Measurements from ENCODE around the gene OR51V1. TPM values are rescaled to one million over a fixed set of nuclear protein-coding genes. Genes with fewer than 3 reads are reported as not detected.

The OR51V1 gene
- total and polyA plus RNA-seq, 2 donors (not counting 1 experiment from before 2014, with no cell fraction given), result not detected

- POLR2A ChIA-PET, result no interaction called here
- H3K4me1 ChIP-seq (ENCODE audit: control insufficient read depth in 2 of 2, insufficient read depth in 2 of 2, low read length in 2 of 2), result no peaks in the 10 kb centered on the region
- no peak overlapping the region for H3K4me3 ChIP-seq (ENCODE audit: control extremely low read depth in 1 of 5, extremely low read depth in 1 of 5, insufficient read depth in 1 of 5, low read depth in 2 of 5, low read length in 4 of 5)
- no peaks in the 10 kb centered on the region for H3K79me2 ChIP-seq (ENCODE audit: control insufficient read depth, insufficient read depth, low read length)
- DNase-seq, result no peak
- intact Hi-C loops (cut with micrococcal nuclease), result no loop called here
- Mint-ChIP-seq H3K27me3 (peaks cover 6% of the 10 kb centered on the region), H3K4me1 (no peaks in the 10 kb centered on the region), H3K9me3 (ENCODE audit: insufficient read depth) (no peaks in the 10 kb centered on the region), H3K27ac (no peak overlapping the region), H3K4me3 (no peak overlapping the region)
- H3K4me2 ChIP-seq (replicated peaks; ENCODE audit: low read depth, low read length, poor library complexity, severe bottlenecking), result no peak overlapping the region
- no peak overlapping the region for H3K9ac ChIP-seq (ENCODE audit: low read length)
- H3K27me3 ChIP-seq (replicated peaks in 1 of 4; ENCODE audit: control extremely low read depth in 1 of 4, control insufficient read depth in 3 of 4, insufficient read depth in 4 of 4, low read length in 3 of 4), result no peaks in the 10 kb centered on the region
- TF ChIP-seq CTCF (IDR thresholded peaks at IDR 0.05) (no peak), EZH2 (IDR thresholded peaks at IDR 0.05; ENCODE audit: borderline replicate concordance, insufficient read depth, low read depth, low read length, poor library complexity, severe bottlenecking) (no peak)
- H3K9me3 ChIP-seq (ENCODE audit: control extremely low read depth in 1 of 3, control insufficient read depth in 2 of 3, insufficient read depth in 1 of 3, low read length in 2 of 3), result no peaks in the 10 kb centered on the region
- H3K36me3 ChIP-seq (replicated peaks in 1 of 2; ENCODE audit: control extremely low read depth in 1 of 2, control insufficient read depth in 1 of 2, extremely low read depth in 1 of 2, insufficient read depth in 2 of 2, low read length in 1 of 2), result no peaks in the 10 kb centered on the region
- no peak for ATAC-seq (ENCODE audit: low read depth)
- no peaks in the 10 kb centered on the region for H4K20me1 ChIP-seq (ENCODE audit: control insufficient read depth, insufficient read depth, low read length, poor library complexity, severe bottlenecking)
- CTCF ChIA-PET, result no interaction called here
- no peak overlapping the region for H2AFZ ChIP-seq (ENCODE audit: insufficient read depth, low read depth, low read length, poor library complexity, severe bottlenecking)
- WGBS (ENCODE audit: insufficient coverage), result no CpG with 5 or more reads among the region's 1 CpG
- H3K27ac ChIP-seq (ENCODE audit: low read length in 2 of 2), result no peak overlapping the region
These were observed 27.2 kb upstream of the OR51V1 start for GRCh38 chr11:5227681-5228080.

DNA sequence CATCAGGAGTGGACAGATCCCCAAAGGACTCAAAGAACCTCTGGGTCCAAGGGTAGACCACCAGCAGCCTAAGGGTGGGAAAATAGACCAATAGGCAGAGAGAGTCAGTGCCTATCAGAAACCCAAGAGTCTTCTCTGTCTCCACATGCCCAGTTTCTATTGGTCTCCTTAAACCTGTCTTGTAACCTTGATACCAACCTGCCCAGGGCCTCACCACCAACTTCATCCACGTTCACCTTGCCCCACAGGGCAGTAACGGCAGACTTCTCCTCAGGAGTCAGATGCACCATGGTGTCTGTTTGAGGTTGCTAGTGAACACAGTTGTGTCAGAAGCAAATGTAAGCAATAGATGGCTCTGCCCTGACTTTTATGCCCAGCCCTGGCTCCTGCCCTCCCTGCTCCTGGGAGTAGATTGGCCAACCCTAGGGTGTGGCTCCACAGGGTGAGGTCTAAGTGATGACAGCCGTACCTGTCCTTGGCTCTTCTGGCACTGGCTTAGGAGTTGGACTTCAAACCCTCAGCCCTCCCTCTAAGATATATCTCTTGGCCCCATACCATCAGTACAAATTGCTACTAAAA is 26.3 kb upstream of the OR51V1 start, which contains the start of gene HBB:
Gene HBB (minus strand): TSS at position 340 of the 579 bp plus-strand sequence. CDS start 50 bp downstream, at position 290.
- H4K20me1 ChIP-seq (ENCODE audit: control insufficient read depth, insufficient read depth, low read length, poor library complexity, severe bottlenecking), result no peaks in the 10 kb centered on the region
- H2AFZ ChIP-seq (ENCODE audit: insufficient read depth, low read depth, low read length, poor library complexity, severe bottlenecking), result no peak within 1 kb of the TSS
- POLR2A ChIA-PET, result no interaction called here
- Mint-ChIP-seq H3K27ac (no peak within 1 kb of the TSS), H3K9me3 (ENCODE audit: insufficient read depth) (no peaks in the 10 kb centered on the region), H3K4me1 (no peaks in the 10 kb centered on the region), H3K4me3 (no peak within 1 kb of the TSS), H3K27me3 (peaks cover 6% of the 10 kb centered on the region)
- H3K4me3 ChIP-seq (ENCODE audit: control extremely low read depth in 1 of 5, extremely low read depth in 1 of 5, insufficient read depth in 1 of 5, low read depth in 2 of 5, low read length in 4 of 5), result no peak within 1 kb of the TSS
- no peak within 1 kb of the TSS for H3K9ac ChIP-seq (ENCODE audit: low read length)
- peaks cover 0 to 5% (median 0%) of the 10 kb centered on the region in 3 donors for H3K9me3 ChIP-seq (ENCODE audit: control extremely low read depth in 1 of 3, control insufficient read depth in 2 of 3, insufficient read depth in 1 of 3, low read length in 2 of 3)
- 87% methylated on average over 3 of the region's 3 CpGs for WGBS (ENCODE audit: insufficient coverage)
- H3K27ac ChIP-seq (ENCODE audit: low read length in 2 of 2), result no peak within 1 kb of the TSS
- no peak within 1 kb of the TSS for H3K4me2 ChIP-seq (replicated peaks; ENCODE audit: low read depth, low read length, poor library complexity, severe bottlenecking)
- ATAC-seq (ENCODE audit: low read depth) (no peak), DNase-seq (no peak)
- intact Hi-C loops (cut with micrococcal nuclease), result no loop called here
- no peaks in the 10 kb centered on the region for H3K4me1 ChIP-seq (ENCODE audit: control insufficient read depth in 2 of 2, insufficient read depth in 2 of 2, low read length in 2 of 2)
- CTCF ChIA-PET, result no interaction called here
- no peaks in the 10 kb centered on the region for H3K27me3 ChIP-seq (replicated peaks in 1 of 4; ENCODE audit: control extremely low read depth in 1 of 4, control insufficient read depth in 3 of 4, insufficient read depth in 4 of 4, low read length in 3 of 4)
- no peaks in the 10 kb centered on the region for H3K79me2 ChIP-seq (ENCODE audit: control insufficient read depth, insufficient read depth, low read length)
- H3K36me3 ChIP-seq (replicated peaks in 1 of 2; ENCODE audit: control extremely low read depth in 1 of 2, control insufficient read depth in 1 of 2, extremely low read depth in 1 of 2, insufficient read depth in 2 of 2, low read length in 1 of 2), result no peaks in the 10 kb centered on the region
- TF ChIP-seq CTCF (IDR thresholded peaks at IDR 0.05) (no peak), EZH2 (IDR thresholded peaks at IDR 0.05; ENCODE audit: borderline replicate concordance, insufficient read depth, low read depth, low read length, poor library complexity, severe bottlenecking) (no peak)

Data from B cell (primary cell).